Measurements from ENCODE around the gene PCMT1. TPM values are rescaled to one million over a fixed set of nuclear protein-coding genes. Genes with fewer than 3 reads are reported as not detected.
A peak's percentile ranks its signal among the peaks of the same experiment; 100 is the strongest.

PCMT1 gene
- total and polyA plus RNA-seq, 2 of the 13 experiments (the other 11 are each of a cell fraction or from before 2014, with no cell fraction given): 112 to 169 TPM

DNA sequence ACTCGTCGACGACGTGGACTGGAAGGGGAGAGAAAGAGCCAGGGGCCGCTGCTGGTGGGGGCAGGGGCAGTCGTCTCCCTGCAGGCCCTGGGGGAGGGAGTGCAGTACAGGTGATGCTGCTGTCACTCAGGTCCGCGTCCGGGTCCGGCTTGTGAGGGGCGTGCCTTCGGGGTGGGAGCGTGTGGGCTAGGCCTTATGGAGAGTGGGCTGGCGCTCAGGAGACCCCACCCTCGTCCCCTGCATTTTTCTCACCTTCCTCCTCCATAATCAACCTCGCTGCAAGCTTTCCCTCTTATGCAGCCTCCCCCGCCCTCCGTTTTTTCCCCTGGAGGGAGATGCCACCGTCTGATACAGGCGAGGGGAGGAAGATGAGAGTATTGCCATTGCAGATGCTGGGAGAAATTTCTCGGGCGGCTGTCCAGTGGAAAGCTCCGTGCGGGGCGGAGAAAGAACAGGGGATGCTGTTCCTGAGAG is 632 bp downstream of the PCMT1 start (continued):
- TF ChIP-seq ZNF546 (CRISPR knock-in tag; conservative IDR thresholded peaks at IDR 0.05) (no peak), ZSCAN21 (CRISPR knock-in tag; IDR thresholded peaks at IDR 0.05; ENCODE audit: borderline replicate concordance) (peak; percentile 11; the same call in 1 of the 2 replicates), KAT8 (CRISPR knock-in tag; IDR thresholded peaks at IDR 0.05) (no peak), KLF9 (CRISPR knock-in tag; IDR thresholded peaks at IDR 0.05; ENCODE audit: low read depth) (no peak), MAZ (IDR thresholded peaks at IDR 0.05; ENCODE audit: borderline replicate concordance, low read depth, low read length) (no peak), MAZ (CRISPR knock-in tag; IDR thresholded peaks at IDR 0.05; ENCODE audit: low read depth) (no peak), HNF4A (CRISPR knock-in tag; IDR thresholded peaks at IDR 0.05) (no peak), JDP2 (CRISPR knock-in tag; IDR thresholded peaks at IDR 0.05; ENCODE audit: borderline replicate concordance) (no peak), SMC3 (IDR thresholded peaks at IDR 0.05; ENCODE audit: low read length) (no peak), HOXA9 (CRISPR knock-in tag; IDR thresholded peaks at IDR 0.05; ENCODE audit: borderline replicate concordance) (no peak), POLR2AphosphoS2 (IDR thresholded peaks at IDR 0.05; ENCODE audit: low read depth, low read length) (no peak), ZNF235 (CRISPR knock-in tag; IDR thresholded peaks at IDR 0.05; ENCODE audit: borderline replicate concordance) (no peak), ZNF530 (CRISPR knock-in tag; IDR thresholded peaks at IDR 0.05; ENCODE audit: low read depth) (no peak), ZNF180 (CRISPR knock-in tag; IDR thresholded peaks at IDR 0.05; ENCODE audit: borderline replicate concordance, low read depth) (no peak), NR2C2 (CRISPR knock-in tag; IDR thresholded peaks at IDR 0.05; ENCODE audit: borderline replicate concordance) (no peak), ZNF883 (CRISPR knock-in tag; IDR thresholded peaks at IDR 0.05; ENCODE audit: not compliant biosample characterization) (peak; percentile 66)
- TF ChIP-seq, protein P1, sequence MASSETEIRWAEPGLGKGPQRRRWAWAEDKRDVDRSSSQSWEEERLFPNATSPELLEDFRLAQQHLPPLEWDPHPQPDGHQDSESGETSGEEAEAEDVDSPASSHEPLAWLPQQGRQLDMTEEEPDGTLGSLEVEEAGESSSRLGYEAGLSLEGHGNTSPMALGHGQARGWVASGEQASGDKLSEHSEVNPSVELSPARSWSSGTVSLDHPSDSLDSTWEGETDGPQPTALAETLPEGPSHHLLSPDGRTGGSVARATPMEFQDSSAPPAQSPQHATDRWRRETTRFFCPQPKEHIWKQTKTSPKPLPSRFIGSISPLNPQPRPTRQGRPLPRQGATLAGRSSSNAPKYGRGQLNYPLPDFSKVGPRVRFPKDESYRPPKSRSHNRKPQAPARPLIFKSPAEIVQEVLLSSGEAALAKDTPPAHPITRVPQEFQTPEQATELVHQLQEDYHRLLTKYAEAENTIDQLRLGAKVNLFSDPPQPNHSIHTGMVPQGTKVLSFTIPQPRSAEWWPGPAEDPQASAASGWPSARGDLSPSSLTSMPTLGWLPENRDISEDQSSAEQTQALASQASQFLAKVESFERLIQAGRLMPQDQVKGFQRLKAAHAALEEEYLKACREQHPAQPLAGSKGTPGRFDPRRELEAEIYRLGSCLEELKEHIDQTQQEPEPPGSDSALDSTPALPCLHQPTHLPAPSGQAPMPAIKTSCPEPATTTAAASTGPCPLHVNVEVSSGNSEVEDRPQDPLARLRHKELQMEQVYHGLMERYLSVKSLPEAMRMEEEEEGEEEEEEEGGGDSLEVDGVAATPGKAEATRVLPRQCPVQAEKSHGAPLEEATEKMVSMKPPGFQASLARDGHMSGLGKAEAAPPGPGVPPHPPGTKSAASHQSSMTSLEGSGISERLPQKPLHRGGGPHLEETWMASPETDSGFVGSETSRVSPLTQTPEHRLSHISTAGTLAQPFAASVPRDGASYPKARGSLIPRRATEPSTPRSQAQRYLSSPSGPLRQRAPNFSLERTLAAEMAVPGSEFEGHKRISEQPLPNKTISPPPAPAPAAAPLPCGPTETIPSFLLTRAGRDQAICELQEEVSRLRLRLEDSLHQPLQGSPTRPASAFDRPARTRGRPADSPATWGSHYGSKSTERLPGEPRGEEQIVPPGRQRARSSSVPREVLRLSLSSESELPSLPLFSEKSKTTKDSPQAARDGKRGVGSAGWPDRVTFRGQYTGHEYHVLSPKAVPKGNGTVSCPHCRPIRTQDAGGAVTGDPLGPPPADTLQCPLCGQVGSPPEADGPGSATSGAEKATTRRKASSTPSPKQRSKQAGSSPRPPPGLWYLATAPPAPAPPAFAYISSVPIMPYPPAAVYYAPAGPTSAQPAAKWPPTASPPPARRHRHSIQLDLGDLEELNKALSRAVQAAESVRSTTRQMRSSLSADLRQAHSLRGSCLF (CRISPR knock-in tag; IDR thresholded peaks at IDR 0.05; ENCODE audit: borderline replicate concordance): no peak
- TF ChIP-seq, protein P2, sequence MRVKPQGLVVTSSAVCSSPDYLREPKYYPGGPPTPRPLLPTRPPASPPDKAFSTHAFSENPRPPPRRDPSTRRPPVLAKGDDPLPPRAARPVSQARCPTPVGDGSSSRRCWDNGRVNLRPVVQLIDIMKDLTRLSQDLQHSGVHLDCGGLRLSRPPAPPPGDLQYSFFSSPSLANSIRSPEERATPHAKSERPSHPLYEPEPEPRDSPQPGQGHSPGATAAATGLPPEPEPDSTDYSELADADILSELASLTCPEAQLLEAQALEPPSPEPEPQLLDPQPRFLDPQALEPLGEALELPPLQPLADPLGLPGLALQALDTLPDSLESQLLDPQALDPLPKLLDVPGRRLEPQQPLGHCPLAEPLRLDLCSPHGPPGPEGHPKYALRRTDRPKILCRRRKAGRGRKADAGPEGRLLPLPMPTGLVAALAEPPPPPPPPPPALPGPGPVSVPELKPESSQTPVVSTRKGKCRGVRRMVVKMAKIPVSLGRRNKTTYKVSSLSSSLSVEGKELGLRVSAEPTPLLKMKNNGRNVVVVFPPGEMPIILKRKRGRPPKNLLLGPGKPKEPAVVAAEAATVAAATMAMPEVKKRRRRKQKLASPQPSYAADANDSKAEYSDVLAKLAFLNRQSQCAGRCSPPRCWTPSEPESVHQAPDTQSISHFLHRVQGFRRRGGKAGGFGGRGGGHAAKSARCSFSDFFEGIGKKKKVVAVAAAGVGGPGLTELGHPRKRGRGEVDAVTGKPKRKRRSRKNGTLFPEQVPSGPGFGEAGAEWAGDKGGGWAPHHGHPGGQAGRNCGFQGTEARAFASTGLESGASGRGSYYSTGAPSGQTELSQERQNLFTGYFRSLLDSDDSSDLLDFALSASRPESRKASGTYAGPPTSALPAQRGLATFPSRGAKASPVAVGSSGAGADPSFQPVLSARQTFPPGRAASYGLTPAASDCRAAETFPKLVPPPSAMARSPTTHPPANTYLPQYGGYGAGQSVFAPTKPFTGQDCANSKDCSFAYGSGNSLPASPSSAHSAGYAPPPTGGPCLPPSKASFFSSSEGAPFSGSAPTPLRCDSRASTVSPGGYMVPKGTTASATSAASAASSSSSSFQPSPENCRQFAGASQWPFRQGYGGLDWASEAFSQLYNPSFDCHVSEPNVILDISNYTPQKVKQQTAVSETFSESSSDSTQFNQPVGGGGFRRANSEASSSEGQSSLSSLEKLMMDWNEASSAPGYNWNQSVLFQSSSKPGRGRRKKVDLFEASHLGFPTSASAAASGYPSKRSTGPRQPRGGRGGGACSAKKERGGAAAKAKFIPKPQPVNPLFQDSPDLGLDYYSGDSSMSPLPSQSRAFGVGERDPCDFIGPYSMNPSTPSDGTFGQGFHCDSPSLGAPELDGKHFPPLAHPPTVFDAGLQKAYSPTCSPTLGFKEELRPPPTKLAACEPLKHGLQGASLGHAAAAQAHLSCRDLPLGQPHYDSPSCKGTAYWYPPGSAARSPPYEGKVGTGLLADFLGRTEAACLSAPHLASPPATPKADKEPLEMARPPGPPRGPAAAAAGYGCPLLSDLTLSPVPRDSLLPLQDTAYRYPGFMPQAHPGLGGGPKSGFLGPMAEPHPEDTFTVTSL (CRISPR knock-in tag; IDR thresholded peaks at IDR 0.05; ENCODE audit: borderline replicate concordance): no peak; the same call in 1 of the 2 replicates
- TF ChIP-seq, protein P3, sequence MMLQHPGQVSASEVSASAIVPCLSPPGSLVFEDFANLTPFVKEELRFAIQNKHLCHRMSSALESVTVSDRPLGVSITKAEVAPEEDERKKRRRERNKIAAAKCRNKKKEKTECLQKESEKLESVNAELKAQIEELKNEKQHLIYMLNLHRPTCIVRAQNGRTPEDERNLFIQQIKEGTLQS (CRISPR knock-in tag; IDR thresholded peaks at IDR 0.05): no peak
